Neural cell (in vitro differentiated cells): Measurements from ENCODE around the gene SUPT4H1. TPM values are rescaled to one million over a fixed set of nuclear protein-coding genes. Genes with fewer than 3 reads are reported as not detected.

Source experiments
- H2AFZ ChIP-seq: fragments of 200-600, 300-800 bp; sonication (generic), shearing (Covaris generic); 2 replicates; pipeline ENCODE4 v1.6.0; 2014; ENCODE audit warnings: low read depth, mild to moderate bottlenecking, antibody characterized with exemption, low read length, moderate library complexity
- H3F3A ChIP-seq: fragments of 200-600 bp; shearing (Covaris generic); 2 replicates; pipeline ENCODE4 v1.6.1; 2016; ENCODE audit warnings: mild to moderate bottlenecking, moderate library complexity, mixed read lengths, antibody characterized with exemption, low read length; ENCODE audit not compliant: insufficient read depth, poor library complexity, severe bottlenecking
- H3K27ac ChIP-seq: fragments of 200-600, 300-800 bp; sonication (generic), shearing (Covaris generic); 2 replicates; pipeline ENCODE4 v1.5.1; 2014; ENCODE audit warnings: mild to moderate bottlenecking, low read length, moderate library complexity
- H3K27me3 ChIP-seq: fragments of 300-800, 200-600 bp; sonication (generic), shearing (Covaris generic); 2 replicates; pipeline ENCODE4 v1.6.0; 2014; ENCODE audit warnings: mild to moderate bottlenecking, low read depth, low read length, moderate library complexity; ENCODE audit not compliant: insufficient read depth
- H3K36me3 ChIP-seq: fragments of 300-800, 200-600 bp; sonication (generic), shearing (Covaris generic); 2 replicates; pipeline ENCODE4 v1.5.1; 2014; ENCODE audit warnings: mild to moderate bottlenecking, antibody characterized with exemption, low read length, moderate library complexity; ENCODE audit not compliant: insufficient read depth
- H3K4me2 ChIP-seq: fragments of 300-800, 200-600 bp; sonication (generic), shearing (Covaris generic); 2 replicates; pipeline ENCODE4 v1.6.0; 2014; ENCODE audit warnings: mild to moderate bottlenecking, low read length
- H3K4me3 ChIP-seq: fragments of 300-800, 200-600 bp; sonication (generic), shearing (Covaris generic); 2 replicates; pipeline ENCODE4 v1.5.1; 2014; ENCODE audit warnings: mild to moderate bottlenecking, low read length, moderate library complexity
- H3K79me2 ChIP-seq: fragments of 200-600 bp; shearing (Covaris generic); replicated peaks from 2 replicates; pipeline ENCODE4 v1.6.0; 2014; ENCODE audit warnings: mild to moderate bottlenecking, low read length, moderate library complexity; ENCODE audit not compliant: insufficient read depth
- H3K9ac ChIP-seq: fragments of 300-800, 200-600 bp; sonication (generic), shearing (Covaris generic); 2 replicates; pipeline ENCODE4 v1.6.1; 2016; ENCODE audit warnings: mild to moderate bottlenecking, low read length, mixed read lengths
- H3K9me2 ChIP-seq: fragments of 200-600 bp; shearing (Covaris generic); 2 replicates; pipeline ENCODE4 v1.6.1; 2016; ENCODE audit warnings: mild to moderate bottlenecking, low read length, mixed read lengths; ENCODE audit not compliant: insufficient read depth
- H3K9me3 ChIP-seq: fragments of 200-600, 300-800 bp; sonication (generic), shearing (Covaris generic); 2 replicates; pipeline ENCODE4 v1.6.1; 2016; ENCODE audit warnings: mild to moderate bottlenecking, mixed run types, low read length, moderate library complexity, mixed read lengths
- H4K20me1 ChIP-seq: fragments of 200-600 bp; shearing (Covaris generic); 2 replicates; pipeline ENCODE4 v1.6.1; 2016; ENCODE audit warnings: mild to moderate bottlenecking, mixed run types; ENCODE audit not compliant: insufficient read depth
- EP300 ChIP-seq: fragments of 450-650 bp; conservative IDR thresholded peaks from 2 replicates; pipeline ENCODE4 v1.6.1; 2014; ENCODE audit warnings: antibody characterized with exemption, mild to moderate bottlenecking, moderate library complexity; ENCODE audit not compliant: poor library complexity, severe bottlenecking
- EZH2 ChIP-seq: fragments of 200-600, 300-800 bp; shearing (Covaris generic), sonication (generic); IDR thresholded peaks from 2 replicates; pipeline ENCODE4 v1.6.1; 2014; ENCODE audit warnings: antibody characterized with exemption, low read length, borderline replicate concordance, mild to moderate bottlenecking; ENCODE audit not compliant: insufficient read depth, poor library complexity, severe bottlenecking
- MXI1 ChIP-seq: fragments of 450-650 bp; conservative IDR thresholded peaks from 2 replicates; pipeline ENCODE4 v1.6.1; 2014; ENCODE audit warnings: antibody characterized with exemption, mild to moderate bottlenecking; ENCODE audit not compliant: poor library complexity, severe bottlenecking
- POLR2AphosphoS5 ChIP-seq: IDR thresholded peaks from 2 replicates; pipeline ENCODE4 v1.6.1; 2012
- RAD21 ChIP-seq: fragments of 450-650 bp; conservative IDR thresholded peaks from 2 replicates; pipeline ENCODE4 v1.6.1; 2014; ENCODE audit warnings: antibody characterized with exemption, mild to moderate bottlenecking, moderate library complexity
- SMC3 ChIP-seq: fragments of 450-650 bp; conservative IDR thresholded peaks from 2 replicates; pipeline ENCODE4 v1.6.1; 2014; ENCODE audit warnings: antibody characterized with exemption, mild to moderate bottlenecking, moderate library complexity; ENCODE audit not compliant: poor library complexity
- TAF1 ChIP-seq: IDR thresholded peaks from 2 replicates; pipeline ENCODE4 v1.6.1; 2012; ENCODE audit warnings: low read depth
- polyA plus RNA-seq: library from polyadenylated mRNA; depleted of rRNA; stranded (reverse); fragments of >200 nt; gene quantifications from 2 replicates; pipeline ENCODE4 v1.2.3, GENCODE V29; 2014
- TF ChIP-seq, protein P1 (sequence below): IDR thresholded peaks from 2 replicates; pipeline ENCODE4 v1.6.1; 2012; ENCODE audit warnings: borderline replicate concordance
- TF ChIP-seq, protein P2 (sequence below): fragments of 450-650 bp; IDR thresholded peaks from 2 replicates; pipeline ENCODE4 v1.5.1; 2014; ENCODE audit warnings: antibody characterized with exemption, mild to moderate bottlenecking, moderate library complexity; ENCODE audit not compliant: poor library complexity, severe bottlenecking

SUPT4H1 gene
- polyA plus RNA-seq, 1 donor from 2014 or later: 109 TPM

DNA sequence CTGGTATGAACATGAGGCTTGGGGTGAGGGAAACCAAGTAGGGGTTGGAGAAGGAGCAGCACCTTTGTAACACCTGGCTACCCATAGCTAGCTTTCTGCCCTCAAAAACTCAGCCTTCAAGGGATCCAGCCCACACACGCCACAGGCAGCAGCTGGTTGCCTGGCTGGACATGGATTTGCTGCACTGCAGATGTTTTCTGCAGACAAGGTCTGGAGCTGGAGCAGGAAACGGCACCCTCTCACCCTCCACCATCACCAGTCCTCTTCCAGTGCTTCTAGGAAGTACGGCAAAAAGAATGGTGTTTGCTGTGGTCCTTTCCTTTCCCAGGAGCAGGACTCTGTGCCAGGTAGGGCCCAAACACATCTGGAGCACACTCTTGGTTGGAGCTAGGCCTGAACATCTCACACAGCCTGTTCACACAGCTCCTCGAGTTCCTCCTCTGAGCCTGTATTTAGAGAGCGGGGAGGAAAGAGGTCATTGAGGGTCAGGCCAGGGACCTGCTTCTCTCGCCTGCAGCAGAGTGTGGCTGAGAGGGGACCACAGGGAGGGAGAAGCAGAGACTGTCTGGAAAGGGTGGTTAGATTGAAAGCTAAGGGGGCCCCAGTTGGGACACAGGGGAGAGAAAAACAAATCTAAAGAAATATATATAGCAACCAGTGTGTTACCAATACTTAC, 2.7 kb upstream of the SUPT4H1 start:
- no peaks in the 10 kb centered on the region for H3K27me3 ChIP-seq
- no peak overlapping the region for H3K4me2 ChIP-seq
- no peak overlapping the region for H3K4me3 ChIP-seq
- H4K20me1 ChIP-seq: no peaks in the 10 kb centered on the region
- no peaks in the 10 kb centered on the region for H3K9me3 ChIP-seq
- H3K79me2 ChIP-seq: peaks cover 11% of the 10 kb centered on the region
- peaks cover 2% of the 10 kb centered on the region for H3F3A ChIP-seq
- no peaks in the 10 kb centered on the region for H3K36me3 ChIP-seq
- no peaks in the 10 kb centered on the region for H3K9me2 ChIP-seq
- H3K9ac ChIP-seq: no peak overlapping the region
- TF ChIP-seq TAF1 (no peak), EP300 (no peak), MXI1 (no peak), RAD21 (no peak), POLR2AphosphoS5 (no peak), SMC3 (no peak), EZH2 (no peak)
- TF ChIP-seq, protein P1, sequence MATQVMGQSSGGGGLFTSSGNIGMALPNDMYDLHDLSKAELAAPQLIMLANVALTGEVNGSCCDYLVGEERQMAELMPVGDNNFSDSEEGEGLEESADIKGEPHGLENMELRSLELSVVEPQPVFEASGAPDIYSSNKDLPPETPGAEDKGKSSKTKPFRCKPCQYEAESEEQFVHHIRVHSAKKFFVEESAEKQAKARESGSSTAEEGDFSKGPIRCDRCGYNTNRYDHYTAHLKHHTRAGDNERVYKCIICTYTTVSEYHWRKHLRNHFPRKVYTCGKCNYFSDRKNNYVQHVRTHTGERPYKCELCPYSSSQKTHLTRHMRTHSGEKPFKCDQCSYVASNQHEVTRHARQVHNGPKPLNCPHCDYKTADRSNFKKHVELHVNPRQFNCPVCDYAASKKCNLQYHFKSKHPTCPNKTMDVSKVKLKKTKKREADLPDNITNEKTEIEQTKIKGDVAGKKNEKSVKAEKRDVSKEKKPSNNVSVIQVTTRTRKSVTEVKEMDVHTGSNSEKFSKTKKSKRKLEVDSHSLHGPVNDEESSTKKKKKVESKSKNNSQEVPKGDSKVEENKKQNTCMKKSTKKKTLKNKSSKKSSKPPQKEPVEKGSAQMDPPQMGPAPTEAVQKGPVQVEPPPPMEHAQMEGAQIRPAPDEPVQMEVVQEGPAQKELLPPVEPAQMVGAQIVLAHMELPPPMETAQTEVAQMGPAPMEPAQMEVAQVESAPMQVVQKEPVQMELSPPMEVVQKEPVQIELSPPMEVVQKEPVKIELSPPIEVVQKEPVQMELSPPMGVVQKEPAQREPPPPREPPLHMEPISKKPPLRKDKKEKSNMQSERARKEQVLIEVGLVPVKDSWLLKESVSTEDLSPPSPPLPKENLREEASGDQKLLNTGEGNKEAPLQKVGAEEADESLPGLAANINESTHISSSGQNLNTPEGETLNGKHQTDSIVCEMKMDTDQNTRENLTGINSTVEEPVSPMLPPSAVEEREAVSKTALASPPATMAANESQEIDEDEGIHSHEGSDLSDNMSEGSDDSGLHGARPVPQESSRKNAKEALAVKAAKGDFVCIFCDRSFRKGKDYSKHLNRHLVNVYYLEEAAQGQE: no peak
- TF ChIP-seq, protein P2, sequence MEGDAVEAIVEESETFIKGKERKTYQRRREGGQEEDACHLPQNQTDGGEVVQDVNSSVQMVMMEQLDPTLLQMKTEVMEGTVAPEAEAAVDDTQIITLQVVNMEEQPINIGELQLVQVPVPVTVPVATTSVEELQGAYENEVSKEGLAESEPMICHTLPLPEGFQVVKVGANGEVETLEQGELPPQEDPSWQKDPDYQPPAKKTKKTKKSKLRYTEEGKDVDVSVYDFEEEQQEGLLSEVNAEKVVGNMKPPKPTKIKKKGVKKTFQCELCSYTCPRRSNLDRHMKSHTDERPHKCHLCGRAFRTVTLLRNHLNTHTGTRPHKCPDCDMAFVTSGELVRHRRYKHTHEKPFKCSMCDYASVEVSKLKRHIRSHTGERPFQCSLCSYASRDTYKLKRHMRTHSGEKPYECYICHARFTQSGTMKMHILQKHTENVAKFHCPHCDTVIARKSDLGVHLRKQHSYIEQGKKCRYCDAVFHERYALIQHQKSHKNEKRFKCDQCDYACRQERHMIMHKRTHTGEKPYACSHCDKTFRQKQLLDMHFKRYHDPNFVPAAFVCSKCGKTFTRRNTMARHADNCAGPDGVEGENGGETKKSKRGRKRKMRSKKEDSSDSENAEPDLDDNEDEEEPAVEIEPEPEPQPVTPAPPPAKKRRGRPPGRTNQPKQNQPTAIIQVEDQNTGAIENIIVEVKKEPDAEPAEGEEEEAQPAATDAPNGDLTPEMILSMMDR: no peak
- no peak overlapping the region for H2AFZ ChIP-seq
- H3K27ac ChIP-seq: no peak overlapping the region

GRCh38 chr17:58353389-58353825, 1.4 kb upstream of the SUPT4H1 start:
- Histone ChIP-seq H3K4me3 (peak overlapping the region; percentile 93), H3K9me3 (no peaks in the 10 kb centered on the region), H2AFZ (no peak overlapping the region), H3K36me3 (peaks cover 7% of the 10 kb centered on the region), H3F3A (peaks cover 2% of the 10 kb centered on the region), H4K20me1 (no peaks in the 10 kb centered on the region), H3K79me2 (peaks cover 11% of the 10 kb centered on the region), H3K27me3 (no peaks in the 10 kb centered on the region), H3K27ac (peak overlapping the region; percentile 73), H3K4me2 (peak overlapping the region; percentile 81), H3K9me2 (no peaks in the 10 kb centered on the region), H3K9ac (peak overlapping the region; percentile 83)
- TF ChIP-seq POLR2AphosphoS5: no peak
- no peak for TF ChIP-seq TAF1
- TF ChIP-seq RAD21: no peak
- TF ChIP-seq, protein P2: no peak
- TF ChIP-seq SMC3: no peak
- TF ChIP-seq EP300: no peak
- TF ChIP-seq, protein P1: no peak
- no peak for TF ChIP-seq MXI1
- no peak for TF ChIP-seq EZH2
